Suprapubic skin (tissue), 4 donors: ENCODE data around the gene TNNI3K.

ENCODE experiments used
- CTCF ChIP-seq, 2 donors: fragments of 200-600 bp in 1 of 2; fragments of 450-650 bp in 1 of 2; sonication (generic) in 1 of 2; IDR thresholded peaks; one replicate each; pipeline ENCODE4 v1.5.1; 2016 to 2019; ENCODE audit warnings: antibody characterized with exemption in 2 of 2, mild to moderate bottlenecking in 1 of 2, moderate library complexity in 1 of 2
- EP300 ChIP-seq: sonication (generic); formaldehyde crosslinking; IDR thresholded peaks from one replicate; pipeline ENCODE4 v1.6.1; 2017; ENCODE audit warnings: antibody characterized with exemption
- POLR2A ChIP-seq, 2 donors: fragments of 450-650 bp; IDR thresholded peaks; one replicate each; pipeline ENCODE4 v1.6.1; 2017; ENCODE audit warnings: antibody characterized with exemption in 2 of 2, mild to moderate bottlenecking in 2 of 2, moderate library complexity in 2 of 2
- POLR2AphosphoS5 ChIP-seq, 3 donors: sonication (generic); formaldehyde crosslinking; IDR thresholded peaks; one replicate each; pipeline ENCODE4 v1.6.1; 2017; ENCODE audit warnings: antibody characterized with exemption in 3 of 3

GRCh38 chr1:74548961-74549750 is 314.0 kb downstream of the TNNI3K start:
- TF ChIP-seq POLR2AphosphoS5 (IDR thresholded peaks at IDR 0.05) (no peak), CTCF (IDR thresholded peaks at IDR 0.05) (no peak), POLR2A (IDR thresholded peaks at IDR 0.05) (no peak), EP300 (no peak)
